Measurements from ENCODE around the gene ADAMTSL3.

The ADAMTSL3 gene

DNA sequence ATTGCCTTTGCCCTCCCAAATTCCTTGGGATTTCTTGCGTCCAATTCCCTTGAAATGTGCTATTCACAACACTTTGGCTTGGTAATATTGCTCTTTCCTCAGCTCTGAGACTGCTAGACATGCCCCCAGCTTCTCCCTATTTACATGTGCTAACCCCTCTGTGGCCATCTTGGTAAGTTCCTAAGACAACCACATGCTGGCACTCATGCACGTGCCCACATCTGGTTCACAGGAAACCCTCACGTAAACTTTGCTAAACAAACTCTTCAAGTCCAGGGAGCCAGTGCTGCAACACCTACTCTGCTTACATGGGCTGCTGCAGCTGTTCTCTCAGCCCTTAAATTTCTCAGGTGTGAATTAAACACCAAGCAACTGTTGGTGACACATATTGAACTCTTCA lies 121.8 kb downstream of the ADAMTSL3 start:
- H3K9me3 Mint-ChIP-seq: peaks cover 3% of the 10 kb centered on the region
- no peak for DNase-seq
- no peak overlapping the region for H3K4me3 Mint-ChIP-seq
- no peaks in the 10 kb centered on the region for H3K36me3 Mint-ChIP-seq
- H3K4me1 Mint-ChIP-seq: no peaks in the 10 kb centered on the region
- no peaks in the 10 kb centered on the region for H3K27me3 Mint-ChIP-seq
- no peak overlapping the region for H3K27ac Mint-ChIP-seq
- CTCF ChIA-PET: no interaction called here

DNA sequence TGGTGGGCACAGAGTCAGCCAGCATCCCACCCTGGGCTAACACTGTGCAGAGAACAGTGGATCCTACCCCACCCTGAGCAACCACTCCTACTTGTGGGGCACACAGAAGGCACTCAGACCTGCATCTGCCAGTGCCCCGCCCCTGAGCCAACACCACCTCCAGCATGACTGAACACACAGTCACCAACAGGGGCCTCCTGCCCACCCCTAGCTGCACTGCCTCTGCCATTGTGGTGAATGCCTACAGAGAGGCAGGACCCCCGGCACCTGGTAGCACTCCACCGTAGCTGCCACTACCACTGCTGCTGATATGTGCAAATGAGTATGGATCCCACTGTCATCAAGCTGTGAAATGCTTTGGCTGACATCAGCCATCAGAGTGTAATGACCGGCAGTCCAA lies 123.1 kb downstream of the ADAMTSL3 start:
- Mint-ChIP-seq H3K36me3 (no peaks in the 10 kb centered on the region), H3K4me3 (no peak overlapping the region), H3K27ac (no peak overlapping the region), H3K27me3 (no peaks in the 10 kb centered on the region), H3K4me1 (no peaks in the 10 kb centered on the region), H3K9me3 (peaks cover 3% of the 10 kb centered on the region)
- DNase-seq: no peak
- CTCF ChIA-PET: no interaction called here

GRCh38 chr15:83783227-83783626 lies 129.3 kb downstream of the ADAMTSL3 start:
- CTCF ChIA-PET: no interaction called here
- no peak for DNase-seq

DNA sequence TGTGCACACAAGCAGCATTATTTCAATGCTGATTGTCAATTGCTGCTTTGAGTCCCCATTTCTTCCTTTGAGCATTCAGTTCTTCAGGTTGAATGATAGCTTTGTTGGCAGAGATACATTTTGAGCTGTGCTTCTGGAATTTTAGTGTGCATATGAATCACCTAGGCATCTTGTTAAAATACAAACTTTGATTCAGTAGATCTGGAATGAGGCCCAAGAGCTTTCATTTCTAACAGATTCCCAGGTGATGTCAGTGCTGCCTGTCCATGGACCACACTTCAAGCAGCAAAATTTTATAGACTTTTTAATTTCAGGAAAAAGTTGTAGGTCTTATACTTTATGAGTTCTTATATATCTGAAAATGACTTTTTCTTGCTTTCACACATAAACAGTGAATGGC lies 131.1 kb downstream of the ADAMTSL3 start:
- CTCF ChIA-PET: no interaction called here
- H3K4me3 Mint-ChIP-seq: no peak overlapping the region
- no peak overlapping the region for H3K27ac Mint-ChIP-seq
- peaks cover 2% of the 10 kb centered on the region for H3K9me3 Mint-ChIP-seq
- H3K36me3 Mint-ChIP-seq: no peaks in the 10 kb centered on the region
- no peaks in the 10 kb centered on the region for H3K27me3 Mint-ChIP-seq
- DNase-seq: no peak
- no peaks in the 10 kb centered on the region for H3K4me1 Mint-ChIP-seq

More at GRCh38 chr15:83783227-83783626, 129.3 kb downstream of the ADAMTSL3 start:
- Mint-ChIP-seq H3K36me3 (no peaks in the 10 kb centered on the region), H3K27ac (no peak overlapping the region), H3K9me3 (peaks cover 5% of the 10 kb centered on the region), H3K4me1 (no peaks in the 10 kb centered on the region), H3K27me3 (no peaks in the 10 kb centered on the region), H3K4me3 (no peak overlapping the region)

- H3K4me1 Mint-ChIP-seq: no peaks in the 10 kb centered on the region
- CTCF ChIA-PET: no interaction called here
- H3K36me3 Mint-ChIP-seq: no peaks in the 10 kb centered on the region
- DNase-seq: no peak
- H3K4me3 Mint-ChIP-seq: no peak overlapping the region
- H3K27ac Mint-ChIP-seq: no peak overlapping the region
- H3K9me3 Mint-ChIP-seq: peaks cover 2% of the 10 kb centered on the region
- no peaks in the 10 kb centered on the region for H3K27me3 Mint-ChIP-seq
Observed at GRCh38 chr15:83786336-83786735, 132.4 kb downstream of the ADAMTSL3 start.

DNA sequence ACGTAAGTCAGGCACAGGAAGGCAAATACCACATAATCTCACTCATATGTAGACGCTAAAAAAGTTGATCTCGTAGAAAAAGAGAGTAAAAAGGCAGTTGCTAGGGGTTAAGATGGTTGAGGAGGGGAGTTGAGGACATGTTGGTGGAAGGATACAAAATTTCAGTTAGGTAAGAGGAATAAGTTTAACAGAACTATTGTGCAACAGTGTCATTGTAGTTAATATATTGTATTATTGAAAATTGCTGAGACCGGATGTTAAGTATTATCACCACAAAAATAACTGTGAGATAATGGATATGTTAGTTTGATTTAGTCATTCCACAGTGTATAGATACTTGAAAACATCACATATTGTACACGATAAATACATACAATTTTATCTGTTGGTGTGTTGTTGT lies 139.1 kb downstream of the ADAMTSL3 start:
- CTCF ChIA-PET: no interaction called here
- H3K27ac Mint-ChIP-seq: no peak overlapping the region
- no peak for DNase-seq
- no peaks in the 10 kb centered on the region for H3K9me3 Mint-ChIP-seq
- H3K36me3 Mint-ChIP-seq: no peaks in the 10 kb centered on the region
- no peaks in the 10 kb centered on the region for H3K4me1 Mint-ChIP-seq
- no peak overlapping the region for H3K4me3 Mint-ChIP-seq
- H3K27me3 Mint-ChIP-seq: no peaks in the 10 kb centered on the region

- Mint-ChIP-seq H3K4me1 (no peaks in the 10 kb centered on the region), H3K27ac (no peak overlapping the region), H3K4me3 (no peak overlapping the region), H3K36me3 (no peaks in the 10 kb centered on the region), H3K9me3 (no peaks in the 10 kb centered on the region), H3K27me3 (no peaks in the 10 kb centered on the region)
- DNase-seq: no peak
- CTCF ChIA-PET: no interaction called here
Observed at GRCh38 chr15:83794209-83794608, 140.3 kb downstream of the ADAMTSL3 start.

- Mint-ChIP-seq H3K27me3 (no peaks in the 10 kb centered on the region), H3K36me3 (no peaks in the 10 kb centered on the region), H3K4me1 (no peaks in the 10 kb centered on the region), H3K4me3 (no peak overlapping the region), H3K27ac (no peak overlapping the region), H3K9me3 (peaks cover 5% of the 10 kb centered on the region)
- no peak for DNase-seq
- CTCF ChIA-PET: no interaction called here
Observed at GRCh38 chr15:83809345-83809744, 155.4 kb downstream of the ADAMTSL3 start.

DNA sequence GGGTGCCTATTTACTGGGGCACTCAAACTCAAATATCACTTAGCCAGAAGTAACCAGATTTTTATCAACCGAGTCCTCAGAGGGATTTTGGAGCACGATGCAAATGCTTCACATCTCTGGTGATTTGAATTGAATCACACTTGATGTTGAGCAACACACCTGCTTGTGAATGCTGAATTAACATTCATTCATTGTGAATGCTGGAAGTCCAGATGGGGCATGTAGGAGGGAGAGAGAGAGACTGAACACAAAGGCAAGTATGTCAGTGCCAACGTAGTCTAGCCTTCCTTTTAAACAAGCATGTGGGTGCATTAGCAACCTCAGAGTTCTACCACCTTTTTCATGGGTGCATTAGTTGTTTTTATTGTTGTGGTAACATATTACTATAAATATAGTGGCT lies 156.2 kb downstream of the ADAMTSL3 start:
- Mint-ChIP-seq H3K27me3 (no peaks in the 10 kb centered on the region), H3K4me3 (no peak overlapping the region), H3K36me3 (no peaks in the 10 kb centered on the region), H3K27ac (no peak overlapping the region), H3K9me3 (peaks cover 5% of the 10 kb centered on the region), H3K4me1 (no peaks in the 10 kb centered on the region)
- DNase-seq: no peak
- CTCF ChIA-PET: no interaction called here

DNA sequence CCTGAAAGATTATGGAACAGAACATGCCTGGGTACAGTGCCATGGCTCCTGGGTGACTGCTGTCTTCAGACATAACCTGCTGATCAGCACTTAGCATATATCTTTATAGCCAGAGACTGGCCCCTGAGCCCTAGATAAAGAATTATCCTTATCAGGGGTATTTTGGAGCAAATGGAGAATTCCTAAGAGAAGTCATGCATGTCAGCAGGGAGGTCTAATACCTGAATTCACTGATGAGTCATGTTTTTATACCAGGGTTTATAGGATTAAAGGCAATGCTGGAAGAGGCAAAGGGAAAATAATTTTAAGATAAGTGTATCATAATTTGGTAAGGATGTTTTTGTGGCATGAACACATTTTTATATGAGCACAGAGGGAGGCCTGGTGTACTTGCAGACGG lies 159.8 kb downstream of the ADAMTSL3 start:
- DNase-seq: no peak
- H3K9me3 Mint-ChIP-seq: no peaks in the 10 kb centered on the region
- H3K36me3 Mint-ChIP-seq: no peaks in the 10 kb centered on the region
- H3K4me1 Mint-ChIP-seq: no peaks in the 10 kb centered on the region
- CTCF ChIA-PET: no interaction called here
- no peak overlapping the region for H3K27ac Mint-ChIP-seq
- no peaks in the 10 kb centered on the region for H3K27me3 Mint-ChIP-seq
- H3K4me3 Mint-ChIP-seq: no peak overlapping the region

GRCh38 chr15:83815506-83815905 lies 161.6 kb downstream of the ADAMTSL3 start:
- no peak for DNase-seq
- CTCF ChIA-PET: no interaction called here
- H3K36me3 Mint-ChIP-seq: no peaks in the 10 kb centered on the region
- H3K4me1 Mint-ChIP-seq: no peaks in the 10 kb centered on the region
- no peak overlapping the region for H3K4me3 Mint-ChIP-seq
- no peaks in the 10 kb centered on the region for H3K9me3 Mint-ChIP-seq
- H3K27me3 Mint-ChIP-seq: no peaks in the 10 kb centered on the region
- no peak overlapping the region for H3K27ac Mint-ChIP-seq

GRCh38 chr15:83816124-83816883 lies 162.4 kb downstream of the ADAMTSL3 start:
- Mint-ChIP-seq H3K27me3 (no peaks in the 10 kb centered on the region), H3K4me3 (no peak overlapping the region), H3K27ac (no peak overlapping the region), H3K36me3 (no peaks in the 10 kb centered on the region), H3K4me1 (no peaks in the 10 kb centered on the region), H3K9me3 (no peaks in the 10 kb centered on the region)
- CTCF ChIA-PET: no interaction called here
- no peak for DNase-seq

GRCh38 chr15:83818591-83818990 lies 164.7 kb downstream of the ADAMTSL3 start:
- no peaks in the 10 kb centered on the region for H3K4me1 Mint-ChIP-seq
- H3K27me3 Mint-ChIP-seq: no peaks in the 10 kb centered on the region
- no peak overlapping the region for H3K4me3 Mint-ChIP-seq
- no peak overlapping the region for H3K27ac Mint-ChIP-seq
- H3K9me3 Mint-ChIP-seq: peaks cover 3% of the 10 kb centered on the region
- DNase-seq: no peak
- no peaks in the 10 kb centered on the region for H3K36me3 Mint-ChIP-seq
- CTCF ChIA-PET: no interaction called here

- Mint-ChIP-seq H3K4me3 (no peak overlapping the region), H3K4me1 (no peaks in the 10 kb centered on the region), H3K27me3 (no peaks in the 10 kb centered on the region), H3K27ac (no peak overlapping the region), H3K9me3 (peaks cover 2% of the 10 kb centered on the region), H3K36me3 (no peaks in the 10 kb centered on the region)
- DNase-seq: no peak
- CTCF ChIA-PET: interaction anchor here (0.6 kb wide), 1 partner anchor 822 kb away, joined by 3 read pairs; no protein-coding TSS in a partner anchor
Observed at GRCh38 chr15:83830381-83830780, 176.5 kb downstream of the ADAMTSL3 start.

DNA sequence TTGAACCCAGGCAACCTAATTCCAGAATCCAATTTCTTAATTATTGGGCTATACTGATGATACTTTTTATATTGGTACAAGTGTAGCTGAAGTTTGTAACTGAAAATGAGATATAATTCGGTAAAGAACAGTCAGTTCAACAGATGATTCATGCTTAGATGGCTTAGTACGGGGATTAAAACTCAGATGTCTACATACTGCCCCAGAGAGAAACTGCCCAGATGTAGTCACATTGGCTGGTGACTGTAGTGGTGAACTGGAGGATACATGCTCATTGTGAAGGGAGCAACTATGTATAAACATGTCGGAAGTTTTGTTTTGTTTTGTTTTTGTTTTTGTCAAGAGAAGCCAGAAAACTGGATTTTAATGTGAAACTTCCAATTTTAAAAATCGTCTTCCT lies 179.6 kb downstream of the ADAMTSL3 start:
- CTCF ChIA-PET: no interaction called here
- DNase-seq: no peak
- Mint-ChIP-seq H3K4me3 (no peak overlapping the region), H3K27me3 (no peaks in the 10 kb centered on the region), H3K36me3 (no peaks in the 10 kb centered on the region), H3K27ac (no peak overlapping the region), H3K4me1 (no peaks in the 10 kb centered on the region), H3K9me3 (no peaks in the 10 kb centered on the region)

- H3K27ac Mint-ChIP-seq: no peak overlapping the region
- no peaks in the 10 kb centered on the region for H3K36me3 Mint-ChIP-seq
- H3K9me3 Mint-ChIP-seq: no peaks in the 10 kb centered on the region
- CTCF ChIA-PET: no interaction called here
- DNase-seq: no peak
- H3K4me3 Mint-ChIP-seq: no peak overlapping the region
- H3K27me3 Mint-ChIP-seq: no peaks in the 10 kb centered on the region
- no peaks in the 10 kb centered on the region for H3K4me1 Mint-ChIP-seq
Observed at GRCh38 chr15:83835479-83835878, 181.6 kb downstream of the ADAMTSL3 start.
